Lung (tissue), 12 donors: ENCODE data around the gene APOA1. TPM values are rescaled to one million over a fixed set of nuclear protein-coding genes. Genes with fewer than 3 reads are reported as not detected.

Experiments used
- ATAC-seq: fragments of 200-7000 bp; cut with Tn5 transposase; one replicate; pipeline ENCODE4 v1.9.1; 2020; ENCODE audit warnings: moderate number of reproducible peaks; ENCODE audit not compliant: insufficient read depth, low FRiP score
- DNase-seq, 3 donors: peaks; one replicate each; pipeline ENCODE4 v3.0.0-alpha.2; 2013 to 2017
- H3K27ac ChIP-seq, 2 donors: one replicate each; pipeline ENCODE4 v1.5.1; 2013; ENCODE audit warnings: mild to moderate bottlenecking in 2 of 2, moderate library complexity in 2 of 2, control low read depth in 1 of 2, inconsistent platforms in 1 of 2, low read depth in 1 of 2, low read length in 1 of 2
- H3K27me3 ChIP-seq, 3 donors: one replicate each; pipeline ENCODE4 v1.5.1; 2013; ENCODE audit warnings: low read length in 2 of 3; ENCODE audit not compliant: control insufficient read depth in 3 of 3, insufficient read depth in 3 of 3
- H3K36me3 ChIP-seq, 4 donors: one replicate each; pipeline ENCODE4 v1.5.1; 2013; ENCODE audit warnings: low read length in 4 of 4, mild to moderate bottlenecking in 1 of 4, moderate library complexity in 1 of 4; ENCODE audit not compliant: control insufficient read depth in 4 of 4, insufficient read depth in 4 of 4
- H3K4me1 ChIP-seq, 5 donors: one replicate each; pipeline ENCODE4 v1.5.1; 2013; ENCODE audit warnings: low read length in 5 of 5, mild to moderate bottlenecking in 2 of 5, moderate library complexity in 1 of 5; ENCODE audit not compliant: control insufficient read depth in 5 of 5, insufficient read depth in 5 of 5
- H3K4me3 ChIP-seq: one replicate; pipeline ENCODE4 v1.5.1; 2013; ENCODE audit warnings: mild to moderate bottlenecking, control low read depth, moderate library complexity
- H3K9ac ChIP-seq, 2 donors: one replicate each; pipeline ENCODE4 v1.5.1; 2013; ENCODE audit warnings: low read length in 2 of 2, control low read depth in 1 of 2; ENCODE audit not compliant: insufficient read depth in 1 of 2
- H3K9me3 ChIP-seq, 4 donors: one replicate each; pipeline ENCODE4 v1.5.1; 2013; ENCODE audit warnings: low read length in 3 of 4, mild to moderate bottlenecking in 1 of 4, moderate library complexity in 1 of 4; ENCODE audit not compliant: control insufficient read depth in 4 of 4, insufficient read depth in 3 of 4
- WGBS, 2 donors: extraction: QIAGEN DNeasy Blood & Tissue Kit; methylation state at CpG; one replicate each; pipeline ENCODE4 v1.1.7; 2013; 5-methylcytosine and 5-hydroxymethylcytosine counted together
- polyA plus RNA-seq, 2 donors: library from polyadenylated mRNA; stranded (reverse); fragments of 200-250 nt; gene quantifications; one replicate each; pipeline ENCODE4 v1.2.1, GENCODE V29; 2013
- total RNA-seq, 2 donors: library from RNA; depleted of rRNA in 1 of 2; stranded (reverse); fragments of >200 nt in 1 of 2; gene quantifications; one replicate each; pipeline ENCODE4 v1.2.1, GENCODE V29; 2014 to 2021
- TF ChIP-seq, protein P1 (sequence below): IDR thresholded peaks from 2 replicates; pipeline ENCODE4 v1.5.1; 2012; ENCODE audit warnings: mild to moderate bottlenecking; ENCODE audit errors: control extremely low read depth, extremely low read depth
- donor health status: control.
- donor health status: control.
- donor health status: Bipolar disorder and iron deficiency.
- donor health status: healthy.
- donor health status: DM: yes; HTN: yes; CAD: no.

APOA1 gene
- total and polyA plus RNA-seq, 4 donors, result 1.2 to 18.2 (median 3.1) TPM

- no peaks in the 10 kb centered on the region for H3K9me3 ChIP-seq
- H3K36me3 ChIP-seq, result no peaks in the 10 kb centered on the region
- DNase-seq (no peak), ATAC-seq (no peak)
- H3K4me3 ChIP-seq, result no peak overlapping the region
- no peak overlapping the region for H3K9ac ChIP-seq
- no peak overlapping the region for H3K27ac ChIP-seq
- no peaks in the 10 kb centered on the region for H3K4me1 ChIP-seq
- TF ChIP-seq, protein P1, sequence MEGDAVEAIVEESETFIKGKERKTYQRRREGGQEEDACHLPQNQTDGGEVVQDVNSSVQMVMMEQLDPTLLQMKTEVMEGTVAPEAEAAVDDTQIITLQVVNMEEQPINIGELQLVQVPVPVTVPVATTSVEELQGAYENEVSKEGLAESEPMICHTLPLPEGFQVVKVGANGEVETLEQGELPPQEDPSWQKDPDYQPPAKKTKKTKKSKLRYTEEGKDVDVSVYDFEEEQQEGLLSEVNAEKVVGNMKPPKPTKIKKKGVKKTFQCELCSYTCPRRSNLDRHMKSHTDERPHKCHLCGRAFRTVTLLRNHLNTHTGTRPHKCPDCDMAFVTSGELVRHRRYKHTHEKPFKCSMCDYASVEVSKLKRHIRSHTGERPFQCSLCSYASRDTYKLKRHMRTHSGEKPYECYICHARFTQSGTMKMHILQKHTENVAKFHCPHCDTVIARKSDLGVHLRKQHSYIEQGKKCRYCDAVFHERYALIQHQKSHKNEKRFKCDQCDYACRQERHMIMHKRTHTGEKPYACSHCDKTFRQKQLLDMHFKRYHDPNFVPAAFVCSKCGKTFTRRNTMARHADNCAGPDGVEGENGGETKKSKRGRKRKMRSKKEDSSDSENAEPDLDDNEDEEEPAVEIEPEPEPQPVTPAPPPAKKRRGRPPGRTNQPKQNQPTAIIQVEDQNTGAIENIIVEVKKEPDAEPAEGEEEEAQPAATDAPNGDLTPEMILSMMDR, result no peak
- H3K27me3 ChIP-seq, result peaks cover 0 to 2% (median 0%) of the 10 kb centered on the region in 3 donors
- 83 to 84% methylated on average over 5 of the region's 5 CpGs for WGBS, 2 donors
These were observed 39.1 kb downstream of the APOA1 start for GRCh38 chr11:116798368-116798767.

- Histone ChIP-seq H3K4me3 (no peak overlapping the region), H3K27me3 (peaks cover 0 to 2% (median 0%) of the 10 kb centered on the region in 3 donors), H3K4me1 (no peaks in the 10 kb centered on the region), H3K9ac (no peak overlapping the region), H3K36me3 (no peaks in the 10 kb centered on the region), H3K9me3 (no peaks in the 10 kb centered on the region), H3K27ac (no peak overlapping the region)
- TF ChIP-seq, protein P1, result no peak
- ATAC-seq (no peak), DNase-seq (no peak)
- WGBS, 2 donors, result 83 to 90% methylated on average over 5 of the region's 5 CpGs
These were observed 39.6 kb downstream of the APOA1 start for GRCh38 chr11:116797816-116798215.

- 62 to 66% methylated on average over 1 of the region's 1 CpG for WGBS, 2 donors
- DNase-seq, result no peak
- H3K27me3 ChIP-seq, result peaks cover 0 to 2% (median 0%) of the 10 kb centered on the region in 3 donors
- H3K9ac ChIP-seq, result no peak overlapping the region
- H3K9me3 ChIP-seq, result no peaks in the 10 kb centered on the region
- H3K4me1 ChIP-seq, result peaks cover 0 to 9% (median 0%) of the 10 kb centered on the region in 5 donors
- H3K27ac ChIP-seq, result no peak overlapping the region
- H3K4me3 ChIP-seq, result no peak overlapping the region
- no peak for ATAC-seq
- H3K36me3 ChIP-seq, result no peaks in the 10 kb centered on the region
- TF ChIP-seq, protein P1, result no peak
These were observed 40.9 kb downstream of the APOA1 start for GRCh38 chr11:116796548-116796947.

- no peak overlapping the region for H3K27ac ChIP-seq
- peaks cover 0 to 2% (median 0%) of the 10 kb centered on the region in 3 donors for H3K27me3 ChIP-seq
- peaks cover 0 to 15% (median 0%) of the 10 kb centered on the region in 5 donors for H3K4me1 ChIP-seq
- no peak for DNase-seq
- no peak for ATAC-seq
- H3K4me3 ChIP-seq, result no peak overlapping the region
- no peak overlapping the region for H3K9ac ChIP-seq
- no peaks in the 10 kb centered on the region for H3K36me3 ChIP-seq
- H3K9me3 ChIP-seq, result no peaks in the 10 kb centered on the region
- 85 to 96% methylated on average over 2 of the region's 2 CpGs for WGBS, 2 donors
- TF ChIP-seq, protein P1, result no peak
These were observed 42.6 kb downstream of the APOA1 start for GRCh38 chr11:116794851-116795250.
